H1 (cell line): ENCODE measurements around the gene NUBP2. TPM values are rescaled to one million over a fixed set of nuclear protein-coding genes. Genes with fewer than 3 reads are reported as not detected.
A peak's percentile ranks its signal among the peaks of the same experiment; 100 is the strongest.

Source experiments
- CTCF ChIA-PET: fragments of 300-600 bp; sonication (Branson Sonifier 250); formaldehyde crosslinking; loops from one replicate; lab custom pipeline; 2021; ENCODE audit not compliant: partially characterized antibody; lab: Charles Lee
- POLR2A ChIA-PET: fragments of 300-600 bp; sonication (Branson Sonifier 250); formaldehyde crosslinking; loops from one replicate; lab custom pipeline; 2021; ENCODE audit warnings: inconsistent platforms; ENCODE audit not compliant: partially characterized antibody; lab: Charles Lee
- DNase-seq, 2 experiments: peaks; one replicate each; pipeline versions ENCODE4 v3.0.0 to v3.0.0-alpha.2; 2010 to 2022; ENCODE audit warnings: low spot score in 2 of 2, low read depth in 1 of 2, mixed read lengths in 1 of 2
- FAIRE-seq: peaks from 2 replicates; lab custom pipeline; 2011; peaks lifted over from hg19 to GRCh38; lab: Jason Lieb, UNC
- H2AFZ ChIP-seq: 2 replicates; pipeline ENCODE4 v1.8.1; 2012; ENCODE audit warnings: low read length, inconsistent platforms
- H2AK5ac ChIP-seq: 2 replicates; pipeline ENCODE4 v1.6.1; 2013; ENCODE audit warnings: low read depth, low read length
- H2BK120ac ChIP-seq: replicated peaks from 2 replicates; pipeline ENCODE3; 2013; ENCODE audit warnings: low read depth, low read length, inconsistent platforms
- H2BK12ac ChIP-seq: 2 replicates; pipeline ENCODE4 v1.6.1; 2013; ENCODE audit warnings: low read depth, low read length
- H2BK15ac ChIP-seq: 2 replicates; pipeline ENCODE4 v1.6.1; 2013; ENCODE audit warnings: low read length
- H2BK20ac ChIP-seq: 2 replicates; pipeline ENCODE4 v1.6.1; 2013; ENCODE audit warnings: low read length
- H2BK5ac ChIP-seq: 2 replicates; pipeline ENCODE4 v1.6.1; 2013; ENCODE audit warnings: low read depth, low read length
- H3K14ac ChIP-seq: 2 replicates; pipeline ENCODE4 v1.6.1; 2013; ENCODE audit warnings: inconsistent platforms; ENCODE audit not compliant: insufficient read length
- H3K18ac ChIP-seq: 2 replicates; pipeline ENCODE4 v1.6.1; 2013; ENCODE audit warnings: low read length; ENCODE audit errors: extremely low read depth
- H3K23ac ChIP-seq: 2 replicates; pipeline ENCODE4 v1.6.1; 2013; ENCODE audit warnings: inconsistent platforms; ENCODE audit not compliant: insufficient read length
- H3K23me2 ChIP-seq: 2 replicates; pipeline ENCODE4 v1.6.1; 2013; ENCODE audit warnings: low read depth, low read length
- H3K27ac ChIP-seq: 2 replicates; pipeline ENCODE4 v1.6.1; 2011; ENCODE audit warnings: low read depth, low read length, inconsistent platforms
- H3K27me3 ChIP-seq, 4 experiments: replicated peaks in 1 of 4; 1 replicate in 1 of 4; 2 replicates in 3 of 4; pipeline versions ENCODE4 v1.6.1 to v1.8.1; 2011 to 2013; ENCODE audit warnings: low read length in 3 of 4, mild to moderate bottlenecking in 3 of 4, inconsistent platforms in 2 of 4, mixed read lengths in 2 of 4, moderate library complexity in 1 of 4; ENCODE audit not compliant: control insufficient read depth in 3 of 4, insufficient read depth in 3 of 4; ENCODE audit errors: extremely low read depth in 1 of 4
- H3K36me3 ChIP-seq, 4 experiments: 2 replicates each; pipeline versions ENCODE4 v1.6.1 to v1.8.1; 2011 to 2013; ENCODE audit warnings: mild to moderate bottlenecking in 4 of 4, low read length in 3 of 4, moderate library complexity in 2 of 4, control low read depth in 1 of 4, inconsistent platforms in 1 of 4; ENCODE audit not compliant: insufficient read depth in 4 of 4, control insufficient read depth in 2 of 4
- H3K4ac ChIP-seq: replicated peaks from 2 replicates; pipeline ENCODE3; 2013; ENCODE audit warnings: low read length, low read depth, mixed read lengths, inconsistent platforms; ENCODE audit not compliant: insufficient read length
- H3K4me1 ChIP-seq, 4 experiments: replicated peaks in 1 of 4; 1 replicate in 1 of 4; 2 replicates in 3 of 4; pipeline versions ENCODE4 v1.6.1 to v1.8.1; 2011 to 2013; ENCODE audit warnings: low read length in 3 of 4, inconsistent platforms in 2 of 4, mixed read lengths in 1 of 4; ENCODE audit not compliant: insufficient read depth in 4 of 4, control insufficient read depth in 3 of 4
- H3K4me2 ChIP-seq, 2 experiments: 2 replicates each; pipeline versions ENCODE4 v1.6.1 to v1.8.1; 2011 to 2013; ENCODE audit warnings: low read depth in 2 of 2, low read length in 2 of 2, control low read depth in 1 of 2, inconsistent platforms in 1 of 2, mild to moderate bottlenecking in 1 of 2; ENCODE audit not compliant: insufficient read depth in 1 of 2
- H3K4me3 ChIP-seq, 4 experiments: fragments of 200-600, 300-600 bp in 1 of 4; sonication (generic), shearing (Covaris generic), sonication (Bioruptor Twin) in 1 of 4; 2 replicates each; pipeline versions ENCODE4 v1.5.1 to v1.8.1; 2011 to 2016; ENCODE audit warnings: low read length in 4 of 4, low read depth in 3 of 4, control low read depth in 2 of 4, inconsistent platforms in 2 of 4, mild to moderate bottlenecking in 2 of 4, mixed read lengths in 1 of 4, moderate library complexity in 1 of 4; ENCODE audit not compliant: insufficient read depth in 2 of 4; ENCODE audit errors: extremely low read depth in 1 of 4
- H3K56ac ChIP-seq: replicated peaks from 2 replicates; pipeline ENCODE3; 2013; ENCODE audit warnings: low read depth, mild to moderate bottlenecking, mixed read lengths, low read length, inconsistent platforms; ENCODE audit not compliant: insufficient read length
- H3K79me1 ChIP-seq: 2 replicates; pipeline ENCODE4 v1.6.1; 2013; ENCODE audit warnings: low read depth, low read length, control low read depth
- H3K79me2 ChIP-seq, 2 experiments: 2 replicates each; pipeline versions ENCODE4 v1.6.1 to v1.8.1; 2012 to 2013; ENCODE audit warnings: low read length in 2 of 2, mild to moderate bottlenecking in 2 of 2, inconsistent platforms in 1 of 2; ENCODE audit not compliant: insufficient read depth in 2 of 2, control insufficient read depth in 1 of 2
- H3K9ac ChIP-seq, 4 experiments: replicated peaks in 1 of 4; 1 replicate in 1 of 4; 2 replicates in 3 of 4; pipeline versions ENCODE4 v1.6.1 to v1.8.1; 2011 to 2013; ENCODE audit warnings: low read depth in 3 of 4, low read length in 3 of 4, control low read depth in 2 of 4, mild to moderate bottlenecking in 2 of 4, moderate library complexity in 2 of 4, inconsistent platforms in 1 of 4; ENCODE audit errors: extremely low read depth in 1 of 4
- H3K9me3 ChIP-seq, 2 experiments: 2 replicates each; pipeline versions ENCODE4 v1.6.1 to v1.8.1; 2012 to 2013; ENCODE audit warnings: mild to moderate bottlenecking in 2 of 2, moderate library complexity in 2 of 2, control low read depth in 1 of 2, inconsistent platforms in 1 of 2, low read depth in 1 of 2, low read length in 1 of 2, mixed read lengths in 1 of 2; ENCODE audit not compliant: insufficient read depth in 2 of 2
- H4K20me1 ChIP-seq, 2 experiments: replicated peaks in 1 of 2; 2 replicates each; pipeline versions ENCODE3 to v1.8.1; 2011 to 2013; ENCODE audit warnings: inconsistent platforms in 2 of 2, low read length in 2 of 2, mild to moderate bottlenecking in 1 of 2; ENCODE audit not compliant: insufficient read depth in 2 of 2, control insufficient read depth in 1 of 2
- H4K5ac ChIP-seq: 2 replicates; pipeline ENCODE4 v1.6.1; 2013; ENCODE audit warnings: low read length, low read depth, mixed read lengths, inconsistent platforms; ENCODE audit not compliant: insufficient read length
- H4K8ac ChIP-seq: 2 replicates; pipeline ENCODE4 v1.8.0; 2013; ENCODE audit warnings: mild to moderate bottlenecking, moderate library complexity, low read length, inconsistent platforms; ENCODE audit not compliant: insufficient read depth; ENCODE audit errors: extremely low read depth
- H4K91ac ChIP-seq: replicated peaks from 2 replicates; pipeline ENCODE3; 2013; ENCODE audit warnings: low read length, mixed read lengths, inconsistent platforms; ENCODE audit not compliant: insufficient read length
- MAFK ChIP-seq: IDR thresholded peaks from 2 replicates; pipeline ENCODE4 v1.6.1; 2012; ENCODE audit warnings: low read depth, mild to moderate bottlenecking, improper control_type of control experiment, low read length
- POLR2AphosphoS5 ChIP-seq: IDR thresholded peaks from 2 replicates; pipeline ENCODE4 v1.6.1; 2011; ENCODE audit warnings: low read depth, low read length
- POU5F1 ChIP-seq: IDR thresholded peaks from 2 replicates; pipeline ENCODE4 v1.6.1; 2011; ENCODE audit warnings: low read depth, mild to moderate bottlenecking, low read length, moderate library complexity
- RAD21 ChIP-seq, 2 experiments: IDR thresholded peaks in 1 of 2; conservative IDR thresholded peaks in 1 of 2; 2 replicates each; pipeline ENCODE4 v1.6.1; 2011; ENCODE audit warnings: low read depth in 2 of 2, low read length in 2 of 2, improper control_type of control experiment in 1 of 2, inconsistent platforms in 1 of 2, mild to moderate bottlenecking in 1 of 2, moderate library complexity in 1 of 2
- SIRT6 ChIP-seq: IDR thresholded peaks from one replicate; pipeline ENCODE4 v1.7.1; 2012; ENCODE audit warnings: low read length, inconsistent platforms
- WGBS, 2 experiments: shearing (Covaris generic) in 1 of 2; methylation state at CpG; one replicate each; pipeline versions ENCODE4 v1.1.6 to v1.1.7; 2013 to 2015; ENCODE audit warnings: low lambda C conversion rate in 2 of 2, mixed read lengths in 2 of 2, inconsistent platforms in 1 of 2, low coverage in 1 of 2, missing lambda C conversion rate in 1 of 2; ENCODE audit not compliant: insufficient replicate concordance in 2 of 2, insufficient coverage in 1 of 2, insufficient read length in 1 of 2; ENCODE audit errors: extremely low coverage in 1 of 2, missing lambda C conversion rate in 1 of 2; 5-methylcytosine and 5-hydroxymethylcytosine counted together
- polyA plus RNA-seq, 7 experiments: library from polyadenylated mRNA; depleted of rRNA in 3 of 7; stranded (reverse) in 5 of 7; unstranded in 2 of 7; fragments of >200 nt in 5 of 7; fragments of 200-250 nt in 2 of 7; gene quantifications; 1 replicate in 5 of 7; 2 replicates in 1 of 7; 4 replicates in 1 of 7; pipeline versions ENCODE4 v1.2.1 to v1.2.3, GENCODE V29; 2011 to 2013; ENCODE audit warnings: missing spikeins in 2 of 7, mixed read lengths in 2 of 7
- total RNA-seq: library from RNA; stranded (reverse); fragmentation: NEBNext Ultra II Directional; extraction: Animal tissue kit (Norgen Biotek cat#: 25700); gene quantifications from 2 replicates; pipeline ENCODE4 v1.2.1, GENCODE V29; 2021

NUBP2 gene
- total and polyA plus RNA-seq, 2 of the 8 experiments (the other 6 are each of a cell fraction or from before 2014, with no cell fraction given) = 70.3 to 96.9 TPM

GRCh38 chr16:1778200-1779179 is 4.3 kb upstream of the NUBP2 start:
- TF ChIP-seq POLR2AphosphoS5 (peak; percentile 22), SIRT6 (no peak), POU5F1 (no peak), MAFK (no peak), RAD21 (IDR thresholded peaks at IDR 0.05 in 1 of 2, conservative IDR thresholded peaks at IDR 0.05 in 1 of 2; ENCODE audit: low read depth in 2 of 2, low read length in 2 of 2) (no peak)
- Histone ChIP-seq H3K36me3 (peaks cover 0 to 23% (median 9%) of the 10 kb centered on the region in 4 experiments; a peak in 5 of 8 replicates), H2BK120ac (no peak overlapping the region)

More at GRCh38 chr16:1778200-1779179, 4.3 kb upstream of the NUBP2 start:
- FAIRE-seq = no peak
- Histone ChIP-seq H3K79me2 (peaks cover 0 to 13% of the 10 kb centered on the region in 2 experiments; a peak in 1 of 4 replicates), H3K9me3 (no peaks in the 10 kb centered on the region), H2BK12ac (no peak overlapping the region), H3K9ac (no peak overlapping the region), H3K27ac (no peak overlapping the region), H4K8ac (peak overlapping the region; percentile 65; the same call in 1 of the 2 replicates), H3K27me3 (no peaks in the 10 kb centered on the region), H4K5ac (no peak overlapping the region), H3K56ac (no peak overlapping the region), H3K23ac (no peak overlapping the region), H3K23me2 (peaks cover 7% of the 10 kb centered on the region), H2BK20ac (no peak overlapping the region), H3K4me1 (peaks cover 0 to 10% (median 5%) of the 10 kb centered on the region in 4 experiments; a peak in 5 of 7 replicates), H2AFZ (no peak overlapping the region), H2BK15ac (no peak overlapping the region), H3K4ac (no peak overlapping the region), H3K79me1 (peaks cover 9% of the 10 kb centered on the region), H4K91ac (no peak overlapping the region), H3K4me2 (no peak overlapping the region), H3K4me3 (no peak overlapping the region), H2BK5ac (no peak overlapping the region), H4K20me1 (peaks cover 0 to 33% of the 10 kb centered on the region in 2 experiments), H3K18ac (no peak overlapping the region), H3K14ac (no peak overlapping the region), H2AK5ac (no peak overlapping the region)
- DNase-seq = peak in 1 of 2 experiments; percentile 43
- POLR2A ChIA-PET = interaction anchor here (0.9 to 12.0 kb wide), 9 partner anchors 10 to 431 kb away, joined by 3 to 246 read pairs (median 5); partner anchors contain the start of genes EME2, GFER, IGFALS and MRPS34
- WGBS, 2 experiments = 93% methylated on average over 25 of the region's 34 CpGs; no CpG with 5 or more reads in 1 of the 2 experiments
- CTCF ChIA-PET = interaction anchor here (0.6 to 1.2 kb wide), 6 partner anchors 24 to 414 kb away, joined by 3 to 4 read pairs (median 3); no protein-coding TSS in a partner anchor
